ENCODE results near the gene CNBD2. TPM values are rescaled to one million over a fixed set of nuclear protein-coding genes. Genes with fewer than 3 reads are reported as not detected.
A peak's percentile ranks its signal among the peaks of the same experiment; 100 is the strongest.

Gene CNBD2
- total RNA-seq, 1 experiment from 2014 or later = 3.8 TPM

GRCh38 chr20:35954907-35955251 lies 13.5 kb upstream of the CNBD2 start:
- ATAC-seq = no peak
- Mint-ChIP-seq H3K27ac (peak overlapping the region; percentile 99), H3K36me3 (peaks cover 5% of the 10 kb centered on the region; the same call in 1 of the 2 replicates), H3K4me1 (peaks cover 10% of the 10 kb centered on the region), H3K27me3 (ENCODE audit: low read depth) (peaks cover 5% of the 10 kb centered on the region), H3K4me3 (peak overlapping the region; percentile 98), H3K9me3 (peaks cover 10% of the 10 kb centered on the region)
- no peak for TF ChIP-seq PRRX2 (CRISPR knock-in tag; IDR thresholded peaks at IDR 0.05)
- peak; percentile 26; the same call in 1 of the 2 replicates for TF ChIP-seq PREB (CRISPR knock-in tag; IDR thresholded peaks at IDR 0.05; ENCODE audit: borderline replicate concordance)
- no peak for TF ChIP-seq MXD4 (CRISPR knock-in tag; IDR thresholded peaks at IDR 0.05; ENCODE audit: borderline replicate concordance)
- 0 out of 2 replicates have a peak, but pooled peaks have one; percentile 11 for TF ChIP-seq E2F5 (CRISPR knock-in tag; IDR thresholded peaks at IDR 0.05)
- no peak for DNase-seq (ENCODE audit: low spot score)
- POLR2A ChIA-PET = interaction anchor here (0.6 to 2.4 kb wide), 16 partner anchors 13 to 616 kb away, joined by 3 to 30 read pairs (median 4); partner anchors contain the start of genes CEP250, CNBD2, NFS1 and RBM39
- CTCF ChIA-PET = interaction anchor here (0.6 to 4.6 kb wide), 61 partner anchors 8 to 500 kb away, joined by 3 to 103 read pairs (median 6); partner anchors contain the start of genes CNBD2, CPNE1, ERGIC3 and RBM12

GRCh38 chr20:35956616-35957015 lies 11.8 kb upstream of the CNBD2 start:
- no peak overlapping the region for H3K4me3 Mint-ChIP-seq
- H3K9me3 Mint-ChIP-seq = peaks cover 10% of the 10 kb centered on the region
- TF ChIP-seq ZNF138 (CRISPR knock-in tag; conservative IDR thresholded peaks at IDR 0.05) = no peak
- TF ChIP-seq CREM (CRISPR knock-in tag; IDR thresholded peaks at IDR 0.05) = no peak
- TF ChIP-seq SP1 (CRISPR knock-in tag; conservative IDR thresholded peaks at IDR 0.05) = no peak
- TF ChIP-seq ZNF423 (CRISPR knock-in tag; IDR thresholded peaks at IDR 0.05) = no peak
- TF ChIP-seq PRDM15 (CRISPR knock-in tag; IDR thresholded peaks at IDR 0.05) = no peak
- TF ChIP-seq ARID4B (CRISPR knock-in tag; IDR thresholded peaks at IDR 0.05; ENCODE audit: borderline replicate concordance) = no peak
- no peak for TF ChIP-seq ZBTB21 (CRISPR knock-in tag; IDR thresholded peaks at IDR 0.05; ENCODE audit: borderline replicate concordance)
- TF ChIP-seq STAT6 (CRISPR knock-in tag; conservative IDR thresholded peaks at IDR 0.05; ENCODE audit: low read depth) = no peak
- TF ChIP-seq TEAD1 (CRISPR knock-in tag; IDR thresholded peaks at IDR 0.05) = no peak
- no peak for TF ChIP-seq ZNF396 (CRISPR knock-in tag; IDR thresholded peaks at IDR 0.05; ENCODE audit: borderline replicate concordance)
- no peak for TF ChIP-seq AFF4 (CRISPR knock-in tag; IDR thresholded peaks at IDR 0.05; ENCODE audit: borderline replicate concordance)
- no peak for TF ChIP-seq MLX (CRISPR knock-in tag; IDR thresholded peaks at IDR 0.05)

More at GRCh38 chr20:35956616-35957015, 11.8 kb upstream of the CNBD2 start:
- DNase-seq (ENCODE audit: low spot score) (no peak), ATAC-seq (no peak)
- CTCF ChIA-PET = no interaction called here
- POLR2A ChIA-PET = no interaction called here
- H3K27ac Mint-ChIP-seq = no peak overlapping the region
- peaks cover 13% of the 10 kb centered on the region for H3K4me1 Mint-ChIP-seq
- H3K27me3 Mint-ChIP-seq (ENCODE audit: low read depth) = peaks cover 7% of the 10 kb centered on the region
- H3K36me3 Mint-ChIP-seq = peaks cover 5% of the 10 kb centered on the region; the same call in 1 of the 2 replicates

Data from WTC11 (cell line).